Left colon (tissue), 2 donors: ENCODE measurements around the gene VSIR. TPM values are rescaled to one million over a fixed set of nuclear protein-coding genes. Genes with fewer than 3 reads are reported as not detected.

Experiments used
- ATAC-seq: fragments of 200-7000 bp; cut with Tn5 transposase; one replicate; pipeline ENCODE4 v1.9.1; 2020; ENCODE audit warnings: mild to moderate bottlenecking, moderate library complexity
- DNase-seq, 2 donors: peaks; one replicate each; pipeline ENCODE4 v3.0.0-alpha.2; 2020
- intact Hi-C, 2 donors: fragments of 100-400 bp; cut with DNase I in 1 of 2; cut with micrococcal nuclease in 1 of 2; formaldehyde crosslinking; loops; one replicate each; pipeline versions ENCODE4 v1.11.2 to v1.14.0; 2022; cut with DNase I, micrococcal nuclease
- microRNA-seq, 2 donors: library from miRNA; unstranded; fragments of <30 nt; microRNA quantifications; one replicate each; pipeline versions ENCODE4 v1.1.0 to v1.2.0, GENCODE V29; 2020
- total RNA-seq, 2 donors: library from RNA; stranded (reverse); fragmentation: NEBNext Ultra II Directional; extraction: Animal tissue kit (Norgen Biotek cat#: 25700); gene quantifications; one replicate each; pipeline ENCODE4 v1.2.1, GENCODE V29; 2021
- donor health status: DM: no; HTN: no; CAD: no.
- donor health status: DM: yes; HTN: yes; CAD: no.

VSIR gene
- total RNA-seq, 2 donors from 2014 or later = 50.5 to 76.7 TPM

GRCh38 chr10:71697938-71698709, 75.2 kb downstream of the VSIR start:
- DNase-seq (no peak), ATAC-seq (no peak)
- intact Hi-C loops = loop anchor here in 1 of 2 donors (5.0 kb wide), 1 partner anchor 381 kb away; the partner anchor contains the start of gene SLC29A3

Small RNAs within 50 kb of the gene (microRNA-seq; reads per million reads assigned to microRNA genes)
- gene MIR7152 = 0 reads per million in 2 donors

Other genes with a start within 250 kb of the VSIR start
- gene C10orf105, start 53.7 kb downstream of the VSIR start, total RNA-seq = under 1 TPM in 1 of 2 donors, not detected in 1; 0.08 TPM
- gene PSAP, start 77.7 kb upstream of the VSIR start, total RNA-seq = 100 to 1,000 TPM; 517 to 807 TPM
- gene CHST3, start 190.9 kb upstream of the VSIR start, total RNA-seq = 1 to 10 TPM; 1.1 to 2.7 TPM